SK-N-MC (cell line): ENCODE measurements around the gene KRTAP10-6.
A peak's percentile ranks its signal among the peaks of the same experiment; 100 is the strongest.
"Not testable (repeated sequence)": the region's sequence is repeated elsewhere in the genome, so short reads cannot be mapped to it uniquely, and the experiment has no call there.

Source experiments
- DNase-seq: peaks from one replicate; pipeline ENCODE4 v3.0.0-alpha.2; 2011; ENCODE audit warnings: low read depth, low spot score
- H3K27ac ChIP-seq: fragments of 200-600 bp; sonication (generic); 2 replicates; pipeline ENCODE4 v1.5.1; 2016; ENCODE audit warnings: mixed run types
- H3K36me3 ChIP-seq: fragments of 200-600 bp; sonication (generic); 2 replicates; pipeline ENCODE4 v1.6.1; 2017; ENCODE audit warnings: antibody characterized with exemption, low read length, mixed read lengths; ENCODE audit not compliant: insufficient read depth
- H3K4me3 ChIP-seq: fragments of 200-600 bp; sonication (generic); 2 replicates; pipeline ENCODE4 v1.5.1; 2016
- H3K9ac ChIP-seq: fragments of 200-600 bp; sonication (generic); 2 replicates; pipeline ENCODE4 v1.8.0; 2017; ENCODE audit warnings: mixed run types, mixed read lengths; ENCODE audit not compliant: insufficient read length
- H3K9me3 ChIP-seq: fragments of 200-600 bp; sonication (generic); 2 replicates; pipeline ENCODE4 v1.6.1; 2017; ENCODE audit warnings: low read depth, mild to moderate bottlenecking, antibody characterized with exemption, low read length, moderate library complexity, mixed read lengths
- EZH2 ChIP-seq: fragments of 200-600 bp; sonication (generic); IDR thresholded peaks from one replicate; pipeline ENCODE4 v1.6.1; 2017; ENCODE audit warnings: antibody characterized with exemption
- FOXP2 ChIP-seq: optimal IDR thresholded peaks from 2 replicates; pipeline ENCODE3; 2011; ENCODE audit warnings: mild to moderate bottlenecking, moderate library complexity; ENCODE audit not compliant: insufficient read depth; ENCODE audit errors: extremely low read length, control extremely low read depth
- POLR2AphosphoS5 ChIP-seq: IDR thresholded peaks from 2 replicates; pipeline ENCODE4 v1.6.1; 2012; ENCODE audit warnings: mild to moderate bottlenecking, low read depth, low read length, borderline replicate concordance

Gene KRTAP10-6

DNA sequence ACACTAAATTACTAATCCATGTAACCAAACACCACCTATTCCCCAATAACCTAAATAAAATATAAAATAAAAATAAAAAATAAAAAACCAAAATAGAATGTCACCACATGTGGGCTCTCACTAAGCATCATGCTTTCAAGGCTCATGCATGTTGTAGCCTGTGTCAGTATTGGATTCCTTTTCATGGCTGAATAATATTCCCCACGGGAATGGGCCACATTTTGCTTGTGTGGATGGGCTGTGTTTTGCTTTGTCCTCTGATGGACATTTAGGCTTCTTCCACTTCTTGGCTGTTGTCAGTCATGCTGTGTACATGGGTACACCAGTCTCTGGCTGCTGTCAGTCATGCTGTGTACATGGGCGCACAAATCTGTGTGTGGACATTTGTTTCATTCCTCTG lies 3.2 kb downstream of the KRTAP10-6 start:
- Histone ChIP-seq H3K27ac (no peak overlapping the region), H3K4me3 (no peak overlapping the region), H3K9ac (no peak overlapping the region), H3K9me3 (no peaks in the 10 kb centered on the region), H3K36me3 (peaks cover 4% of the 10 kb centered on the region; the same call in 1 of the 2 replicates)
- TF ChIP-seq POLR2AphosphoS5 (no peak), EZH2 (no peak), FOXP2 (no peak)
- DNase-seq, result no peak

DNA sequence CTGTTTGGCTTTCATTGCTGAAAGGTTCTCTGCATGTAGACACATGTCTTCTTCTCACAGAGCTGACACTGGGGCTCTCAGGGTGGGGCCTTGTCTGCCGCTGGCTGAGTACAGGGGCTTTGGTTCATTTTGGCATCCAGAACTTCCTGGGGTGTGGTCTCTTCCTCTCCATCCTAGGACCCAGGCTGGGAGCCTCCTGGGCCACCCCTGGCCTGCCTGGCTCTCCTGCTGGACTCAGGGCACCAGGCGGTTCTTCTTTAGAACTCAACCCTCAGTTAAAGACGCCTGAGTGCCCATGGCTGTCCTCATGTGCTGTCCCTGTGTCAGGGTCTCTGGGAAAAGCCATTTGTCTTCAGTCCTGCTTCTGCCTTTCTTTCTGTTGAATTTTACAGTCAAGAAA lies 6.4 kb downstream of the KRTAP10-6 start:
- peaks cover 4% of the 10 kb centered on the region; the same call in 1 of the 2 replicates for H3K36me3 ChIP-seq
- no peak overlapping the region for H3K27ac ChIP-seq
- DNase-seq, result no peak

DNA sequence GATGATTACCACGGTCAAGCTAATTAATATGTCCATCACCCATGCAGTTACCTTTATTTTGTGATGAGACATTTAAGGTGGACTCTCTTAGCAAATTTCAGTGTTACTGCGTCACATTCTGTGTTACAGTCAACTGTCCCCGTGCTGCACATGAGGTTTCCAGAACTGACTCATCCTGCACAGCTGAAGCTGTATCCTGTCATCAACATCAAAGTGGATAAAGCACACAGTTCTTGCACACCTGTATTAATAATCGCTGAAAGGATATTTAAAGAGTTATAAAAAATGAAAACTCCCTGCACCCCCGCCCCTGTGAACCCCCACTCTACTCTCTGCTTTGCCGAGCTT lies 8.5 kb downstream of the KRTAP10-6 start:
- no peak overlapping the region for H3K9ac ChIP-seq
- DNase-seq, result no peak
- no peak overlapping the region for H3K27ac ChIP-seq
- peaks cover 4% of the 10 kb centered on the region; the same call in 1 of the 2 replicates for H3K36me3 ChIP-seq
- H3K4me3 ChIP-seq, result no peak overlapping the region
- peaks cover 4% of the 10 kb centered on the region; the same call in 1 of the 2 replicates for H3K9me3 ChIP-seq
- no peak for TF ChIP-seq EZH2
- no peak for TF ChIP-seq POLR2AphosphoS5
- TF ChIP-seq FOXP2, result no peak

More for the DNA sequence above, 6.4 kb downstream of the KRTAP10-6 start:
- Histone ChIP-seq H3K9me3 (peaks cover 4% of the 10 kb centered on the region; the same call in 1 of the 2 replicates), H3K4me3 (no peak overlapping the region), H3K9ac (no peak overlapping the region)
- TF ChIP-seq POLR2AphosphoS5 (no peak), FOXP2 (no peak), EZH2 (no peak)

DNA sequence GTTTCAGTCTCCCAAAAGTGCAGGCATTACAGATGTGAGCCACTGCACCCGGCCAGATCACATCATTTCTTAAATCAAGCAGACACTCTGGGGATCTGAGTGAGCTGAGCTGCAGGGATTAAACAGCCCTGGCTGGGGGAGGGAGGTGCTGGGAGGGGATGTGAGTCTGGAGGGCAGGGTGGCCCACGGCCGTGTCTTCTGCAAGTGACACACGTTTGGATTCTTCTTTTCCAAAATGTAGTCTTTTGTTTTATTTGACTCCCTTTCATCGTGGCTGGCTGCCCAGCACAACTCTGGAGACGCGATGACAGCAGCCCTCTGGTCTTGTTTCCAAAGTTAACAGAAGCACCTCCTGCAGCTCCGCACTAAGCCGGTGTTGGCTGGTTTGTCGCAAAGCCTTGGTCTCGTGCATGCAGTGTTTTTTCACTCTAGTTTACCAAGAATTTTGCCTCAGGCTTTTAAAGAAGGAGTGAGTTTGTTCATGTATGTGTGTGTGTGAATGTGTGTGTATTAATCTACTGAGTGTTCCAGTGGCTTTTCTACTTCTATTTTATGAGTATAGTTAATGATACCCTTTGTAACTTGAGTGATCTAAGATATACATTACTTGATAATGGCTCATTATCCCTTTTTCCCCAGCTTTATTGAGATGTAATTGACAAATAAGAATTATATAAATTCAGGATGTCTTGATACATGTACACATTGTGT lies 9.1 kb downstream of the KRTAP10-6 start:
- TF ChIP-seq FOXP2 (no peak), POLR2AphosphoS5 (no peak), EZH2 (no peak)
- H3K36me3 ChIP-seq, result peaks cover 4% of the 10 kb centered on the region; the same call in 1 of the 2 replicates
- H3K4me3 ChIP-seq, result peak overlapping the region; percentile 10; the same call in 1 of the 2 replicates
- H3K27ac ChIP-seq, result peak overlapping the region; percentile 48; the same call in 1 of the 2 replicates
- peaks cover 4% of the 10 kb centered on the region; the same call in 1 of the 2 replicates for H3K9me3 ChIP-seq
- no peak overlapping the region for H3K9ac ChIP-seq
- peak; percentile 37 for DNase-seq

DNA sequence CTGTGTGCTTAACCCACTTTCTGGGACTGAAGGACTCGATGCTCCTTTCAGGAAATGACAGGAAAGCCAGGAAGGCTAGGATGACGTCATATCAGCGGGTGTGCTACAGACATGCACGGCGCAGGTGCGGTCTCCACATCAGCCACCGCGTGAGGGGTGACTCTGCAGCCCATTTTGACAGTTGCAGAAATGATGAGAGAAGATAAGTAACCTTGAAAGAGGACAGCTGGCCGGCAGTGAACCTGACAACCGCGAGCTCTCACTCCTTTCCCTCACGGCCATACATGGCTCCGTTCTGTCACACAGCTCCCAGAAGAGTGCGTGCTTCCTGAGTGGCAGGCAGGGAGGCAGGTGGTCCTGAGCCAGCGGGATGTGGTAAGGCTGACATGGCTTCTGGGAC lies 10.2 kb downstream of the KRTAP10-6 start:
- no peak overlapping the region for H3K9ac ChIP-seq
- TF ChIP-seq EZH2 (no peak), POLR2AphosphoS5 (no peak), FOXP2 (no peak)
- DNase-seq, result no peak
- no peak overlapping the region for H3K27ac ChIP-seq
- H3K9me3 ChIP-seq, result peaks cover 4% of the 10 kb centered on the region; the same call in 1 of the 2 replicates
- peaks cover 4% of the 10 kb centered on the region; the same call in 1 of the 2 replicates for H3K36me3 ChIP-seq
- H3K4me3 ChIP-seq, result no peak overlapping the region

DNA sequence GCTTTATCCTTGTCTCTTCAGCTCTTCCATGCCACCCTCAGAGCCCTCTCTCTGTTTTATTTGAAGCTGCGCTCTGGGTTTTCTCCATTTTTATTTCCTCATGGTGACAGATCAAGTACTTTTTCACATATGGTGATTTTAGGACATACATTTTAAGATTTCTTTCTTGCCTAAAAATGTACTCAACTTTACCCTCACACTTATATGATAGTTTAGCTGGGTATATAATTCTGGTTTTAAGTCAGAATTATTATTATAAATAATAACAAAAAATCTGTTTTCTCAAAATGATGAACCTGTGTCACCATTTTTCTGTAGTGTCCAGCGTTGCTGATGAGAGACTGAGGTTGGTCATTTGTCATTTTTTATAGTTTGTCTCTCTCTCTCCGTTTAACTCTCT lies 11.1 kb downstream of the KRTAP10-6 start:
- DNase-seq, result no peak
- Histone ChIP-seq H3K36me3 (peaks cover 4% of the 10 kb centered on the region; the same call in 1 of the 2 replicates), H3K9me3 (peaks cover 4% of the 10 kb centered on the region; the same call in 1 of the 2 replicates), H3K9ac (no peak overlapping the region), H3K27ac (no peak overlapping the region), H3K4me3 (no peak overlapping the region)
- TF ChIP-seq EZH2, result no peak
- TF ChIP-seq POLR2AphosphoS5, result no peak
- no peak for TF ChIP-seq FOXP2

DNA sequence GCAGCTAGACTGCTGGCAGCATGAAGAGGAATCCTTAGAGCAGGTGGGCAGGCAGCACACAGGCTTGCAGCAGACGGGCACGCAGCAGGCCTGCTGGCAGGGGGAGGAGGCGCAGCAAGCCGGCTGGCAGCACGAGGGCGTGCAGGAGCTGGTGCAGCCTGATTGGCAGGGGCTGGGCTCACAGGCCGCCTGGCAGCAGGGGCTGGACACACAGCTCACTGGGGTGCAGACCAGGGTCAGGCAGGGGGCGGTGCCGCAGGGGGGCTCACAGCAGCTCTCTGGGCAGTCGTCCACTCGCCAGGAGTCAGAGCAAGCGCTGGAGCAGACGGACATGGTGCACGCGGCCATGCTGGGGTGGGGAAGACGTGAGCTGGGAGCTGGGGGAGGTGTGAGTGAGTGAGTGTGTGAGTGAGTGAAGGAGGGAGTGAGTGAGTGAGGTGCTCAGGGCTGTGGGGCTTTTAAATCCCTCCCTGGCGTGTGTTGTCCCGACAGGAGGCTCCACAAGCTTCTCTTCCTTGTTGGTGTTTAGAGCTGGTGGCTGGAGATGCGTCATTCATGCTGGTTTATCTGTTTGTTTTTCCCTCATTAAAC lies 12.0 kb downstream of the KRTAP10-6 start, which contains the start of gene KRTAP10-5:
Gene KRTAP10-5 (minus strand): TSS at position 374 of the 591 bp plus-strand sequence. CDS start 26 bp downstream, at position 348.
- not testable (repeated sequence) for H3K4me3 ChIP-seq, H3K9me3 ChIP-seq, DNase-seq, H3K9ac ChIP-seq, H3K27ac ChIP-seq, H3K36me3 ChIP-seq

DNA sequence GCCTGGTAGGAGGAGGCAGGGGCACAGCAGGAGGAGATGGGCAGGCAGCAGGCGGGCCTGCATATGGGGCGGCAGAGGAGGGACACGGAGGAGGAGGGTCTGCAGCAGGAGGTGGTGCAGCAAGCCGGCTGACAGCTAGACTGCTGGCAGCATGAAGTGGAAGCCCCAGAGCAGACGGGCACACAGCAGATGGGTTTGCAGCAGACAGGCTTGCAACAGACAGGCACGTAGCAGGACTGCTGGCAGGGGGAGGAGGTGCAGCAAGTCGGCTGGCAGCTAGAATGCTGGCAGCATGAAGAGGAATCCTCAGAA lies 12.5 kb downstream of the KRTAP10-6 start:
- H3K36me3 ChIP-seq, result no peaks in the 10 kb centered on the region
- peaks cover 4% of the 10 kb centered on the region; the same call in 1 of the 2 replicates for H3K9me3 ChIP-seq
- H3K9ac ChIP-seq, result no peak overlapping the region
- no peak overlapping the region for H3K4me3 ChIP-seq
- H3K27ac ChIP-seq, result no peak overlapping the region
- TF ChIP-seq FOXP2, result no peak
- TF ChIP-seq POLR2AphosphoS5, result no peak
- TF ChIP-seq EZH2, result no peak
- DNase-seq, result no peak

DNA sequence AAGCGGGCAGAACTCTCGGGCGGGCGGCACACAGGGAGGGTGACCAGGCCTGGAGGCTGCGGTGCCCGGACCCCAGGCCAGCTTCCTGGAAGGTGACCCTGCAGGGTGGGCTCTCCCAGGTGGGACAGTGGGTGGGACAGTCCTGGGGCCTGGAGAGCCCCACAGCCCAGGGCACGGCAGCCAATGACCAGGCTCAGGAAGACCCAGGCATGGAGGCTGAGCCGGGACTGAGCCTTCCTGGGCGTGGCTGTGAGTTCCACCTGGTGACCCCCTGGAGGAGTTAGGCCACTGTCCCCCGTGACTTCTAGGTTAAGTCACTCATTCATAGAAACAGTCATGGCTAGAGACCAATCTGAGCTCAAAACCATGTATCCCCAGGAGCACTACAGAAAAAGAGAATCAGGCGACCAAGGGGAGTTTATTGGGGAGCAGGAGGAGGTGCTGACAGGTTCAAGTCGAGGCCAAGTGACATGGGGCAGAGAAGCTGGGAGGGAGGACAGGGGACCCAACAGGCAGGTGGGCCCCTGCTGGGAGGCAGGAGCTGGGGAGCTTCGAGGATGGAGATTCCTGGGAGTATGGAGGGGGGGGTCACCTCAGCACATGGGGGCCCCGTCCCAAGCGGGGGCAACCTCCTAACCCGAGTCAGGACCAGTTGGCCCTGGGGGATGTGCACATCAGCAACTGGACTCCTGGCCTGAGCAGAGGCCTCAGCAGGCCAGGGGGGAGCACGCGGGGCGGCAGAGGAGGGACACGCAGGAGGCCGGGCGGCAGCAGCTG lies 13.1 kb downstream of the KRTAP10-6 start:
- Histone ChIP-seq H3K9me3 (peaks cover 4% of the 10 kb centered on the region; the same call in 1 of the 2 replicates), H3K9ac (no peak overlapping the region), H3K36me3 (no peaks in the 10 kb centered on the region), H3K4me3 (no peak overlapping the region), H3K27ac (no peak overlapping the region)
- DNase-seq, result no peak
- TF ChIP-seq EZH2, result no peak
- TF ChIP-seq FOXP2, result no peak
- TF ChIP-seq POLR2AphosphoS5, result no peak
